ENCODE data around the gene HUNK.

- TF ChIP-seq CTCF (IDR thresholded peaks at IDR 0.05; ENCODE audit: low read depth, low read length, poor library complexity, severe bottlenecking) = no peak
- no peak for TF ChIP-seq EZH2phosphoT487 (IDR thresholded peaks at IDR 0.05; ENCODE audit: borderline replicate concordance, low read length)
Measured at GRCh38 chr21:32015461-32016139, 142.8 kb downstream of the HUNK start.

Data from DOHH2 (cell line).